NCI-H82 treated with DMSO at 0.1 percent for 48 hours (cell line): ENCODE results near the gene MYADML2.

ENCODE experiments used
- DNase-seq: peaks from one replicate; lab custom pipeline; 2025; ENCODE audit not compliant: unreplicated experiment; lab: John Stamatoyannopoulos, UW

MYADML2 gene

DNA sequence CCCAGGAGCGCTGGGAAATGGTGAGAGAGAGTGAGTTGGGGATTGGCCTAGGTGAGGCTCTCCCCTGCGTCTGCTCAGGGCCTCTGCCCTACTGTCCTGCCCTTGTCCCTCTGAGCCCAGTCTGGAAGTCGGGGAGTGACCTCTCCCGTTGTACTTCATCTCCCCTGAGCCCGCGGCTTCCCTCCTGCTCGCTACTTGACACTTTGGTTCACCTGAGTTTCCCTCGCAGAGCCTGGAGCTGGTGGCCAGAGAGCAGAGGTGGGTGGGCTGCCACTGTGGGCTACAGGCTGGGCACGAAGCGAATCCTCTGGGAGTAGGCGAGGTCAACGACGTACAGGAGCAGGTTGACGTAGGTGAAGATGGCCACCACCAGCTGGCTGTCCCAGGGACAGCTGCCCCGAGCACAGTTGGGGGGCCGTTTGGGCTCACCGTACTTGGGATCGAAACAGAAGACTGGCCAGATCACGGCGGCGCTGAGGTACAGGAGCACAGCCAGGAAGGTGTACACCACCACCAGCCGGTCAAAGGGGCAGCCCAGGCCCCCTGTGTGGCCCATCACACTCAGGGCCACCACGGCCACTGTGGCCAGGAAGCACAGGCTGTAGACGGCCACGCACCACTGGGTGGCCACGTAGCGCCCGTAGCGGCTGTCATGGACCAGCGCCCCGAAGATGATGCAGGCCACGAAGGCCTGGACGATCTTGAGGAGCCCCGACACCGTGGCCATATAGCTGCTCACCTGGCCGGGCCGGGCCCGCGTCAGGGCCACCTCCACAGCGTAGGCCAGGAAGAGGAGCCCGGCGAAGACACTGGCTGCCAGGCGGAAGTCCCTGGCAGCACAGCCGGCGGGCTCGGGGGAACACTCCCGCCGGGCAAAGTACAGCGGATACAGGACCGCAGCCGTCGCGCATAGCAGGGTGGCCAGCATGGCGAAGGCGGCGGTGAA, 6.2 kb downstream of the MYADML2 start:
- no peak for DNase-seq

DNA sequence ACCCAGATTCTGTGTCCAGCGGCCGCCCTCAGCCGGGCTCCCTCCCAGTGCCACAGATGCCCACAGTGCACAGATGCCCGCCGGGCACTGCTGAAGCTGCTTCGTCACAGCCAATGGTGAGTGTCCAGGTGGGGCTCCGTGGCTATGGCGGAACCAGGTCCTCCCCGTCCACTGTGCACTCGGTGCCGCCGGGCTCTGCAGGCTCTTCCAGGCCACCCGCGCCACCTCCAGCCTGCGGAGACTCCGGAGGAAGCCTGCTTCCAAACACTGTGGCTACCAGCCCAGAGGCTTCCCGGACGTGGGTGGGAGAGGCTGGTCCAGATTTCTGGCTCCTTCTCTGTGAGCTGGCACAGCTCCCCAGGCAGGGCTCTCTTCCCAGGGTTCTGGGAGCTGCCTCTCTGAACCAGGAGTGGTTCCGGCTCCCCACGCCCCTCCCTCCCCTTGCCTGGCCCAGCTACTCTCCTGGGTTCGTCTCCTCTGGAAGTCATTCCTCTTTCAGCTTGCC, 7.1 kb downstream of the MYADML2 start:
- DNase-seq = no peak

DNA sequence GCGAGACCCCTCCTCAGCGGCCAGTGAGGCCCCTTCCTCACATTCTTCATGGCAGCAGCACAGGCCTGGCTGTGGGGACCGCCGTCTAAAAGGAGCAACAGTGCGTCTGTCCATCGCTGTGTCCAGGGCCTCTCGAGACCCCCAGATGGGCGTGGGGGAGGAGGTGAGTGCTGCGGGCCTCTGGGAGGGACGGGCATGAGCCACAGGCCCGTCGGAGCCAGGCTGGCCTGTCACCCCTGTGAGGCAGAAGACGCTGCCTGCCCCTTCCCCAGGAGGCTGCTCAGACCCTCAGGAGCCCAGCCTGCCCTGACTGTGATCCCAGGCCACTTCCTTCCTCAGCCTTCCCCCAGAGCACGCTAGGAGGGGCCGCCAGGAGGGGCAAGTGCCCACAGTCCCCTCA, 7.8 kb downstream of the MYADML2 start:
- no peak for DNase-seq

DNA sequence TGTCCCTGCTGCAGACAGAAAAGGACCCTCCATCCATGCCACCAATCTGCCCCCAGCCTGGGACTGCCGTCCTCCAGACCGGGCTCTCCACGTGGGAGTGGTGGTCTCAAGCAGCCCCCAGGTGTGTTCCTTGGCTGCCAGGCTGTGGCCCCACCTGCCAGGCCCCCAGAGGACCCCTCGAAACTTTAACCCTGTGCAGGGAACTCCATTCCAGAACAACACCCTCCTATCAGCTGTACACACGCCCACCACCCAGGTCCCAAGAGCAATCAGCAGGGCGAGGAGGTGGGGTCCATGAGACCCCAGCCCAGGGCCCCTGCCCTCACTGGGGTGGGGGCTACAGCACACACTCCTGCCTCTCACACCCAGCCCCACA, 11.3 kb downstream of the MYADML2 start:
- DNase-seq = no peak

DNA sequence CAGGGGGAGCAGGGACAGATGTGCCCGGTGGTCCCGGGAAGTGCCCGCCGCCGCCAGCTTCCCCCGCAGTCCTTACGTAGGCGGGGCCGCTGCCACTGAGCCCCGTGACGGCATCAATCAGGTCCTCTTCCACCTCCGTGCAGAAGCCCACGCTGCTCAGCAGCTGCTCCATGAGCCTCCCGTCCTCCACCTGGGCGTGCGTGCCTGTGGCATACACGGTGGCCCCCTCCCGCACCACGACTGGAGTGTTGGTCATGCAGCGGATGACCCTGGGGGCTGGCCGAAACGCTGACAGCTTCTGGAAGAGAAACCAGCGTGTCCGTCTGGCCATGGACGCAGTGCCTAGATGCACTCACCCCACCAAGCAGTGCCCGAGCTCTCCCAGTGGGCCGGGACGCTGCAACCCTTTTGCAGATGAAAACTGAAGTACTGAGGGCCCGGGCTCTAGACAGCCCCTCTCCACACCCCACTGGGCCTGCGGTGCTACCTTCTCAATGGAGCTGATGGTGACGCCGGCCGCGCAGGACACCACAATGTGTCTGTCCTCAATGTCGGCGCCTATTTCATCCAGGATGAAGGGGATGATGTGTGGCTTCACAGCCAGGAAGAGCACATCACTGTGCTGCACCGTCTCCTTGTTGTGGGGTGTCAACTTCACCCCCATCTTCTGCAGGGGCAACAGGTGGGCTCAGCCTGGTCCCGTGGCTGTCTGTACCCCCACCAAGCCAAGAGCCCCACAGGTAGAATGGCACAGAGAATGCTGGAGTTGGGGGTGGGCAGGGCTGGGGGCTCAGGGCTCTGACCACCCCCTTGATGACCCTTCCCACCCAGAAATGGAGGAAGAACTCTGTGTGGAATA, 12.0 kb downstream of the MYADML2 start:
- DNase-seq = no peak

DNA sequence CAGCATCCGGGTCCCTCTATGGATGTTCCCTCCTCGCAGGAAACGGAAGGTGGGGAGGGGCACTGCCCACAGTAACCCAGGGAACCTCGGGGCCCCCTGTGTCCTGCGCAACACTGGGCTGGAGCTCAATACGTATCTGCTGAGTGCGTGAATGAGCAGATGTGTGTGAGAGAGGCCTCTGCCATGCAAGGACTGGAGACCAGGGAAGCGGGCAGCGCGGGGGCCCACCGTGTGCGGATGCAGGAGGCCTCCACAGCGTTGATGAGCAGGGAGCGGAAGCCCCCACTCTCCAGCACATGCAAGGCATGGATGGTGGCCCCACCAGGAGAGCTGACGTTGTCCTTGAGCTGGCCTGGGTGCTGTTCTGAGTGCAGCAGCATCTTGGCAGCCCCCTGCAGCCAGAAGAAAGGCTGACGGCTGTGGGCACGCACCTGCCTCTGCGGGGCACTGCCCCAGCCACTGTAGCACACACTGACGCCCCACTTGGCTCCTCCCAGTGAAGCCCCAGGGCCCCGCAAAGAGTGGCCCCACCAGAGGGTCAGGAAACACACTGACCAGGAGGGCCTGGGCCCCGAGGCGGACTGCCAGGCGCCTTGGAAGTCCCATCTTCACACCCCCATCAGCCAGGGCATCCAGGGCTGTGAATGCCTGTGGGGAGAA, 12.8 kb downstream of the MYADML2 start:
- no peak for DNase-seq

DNA sequence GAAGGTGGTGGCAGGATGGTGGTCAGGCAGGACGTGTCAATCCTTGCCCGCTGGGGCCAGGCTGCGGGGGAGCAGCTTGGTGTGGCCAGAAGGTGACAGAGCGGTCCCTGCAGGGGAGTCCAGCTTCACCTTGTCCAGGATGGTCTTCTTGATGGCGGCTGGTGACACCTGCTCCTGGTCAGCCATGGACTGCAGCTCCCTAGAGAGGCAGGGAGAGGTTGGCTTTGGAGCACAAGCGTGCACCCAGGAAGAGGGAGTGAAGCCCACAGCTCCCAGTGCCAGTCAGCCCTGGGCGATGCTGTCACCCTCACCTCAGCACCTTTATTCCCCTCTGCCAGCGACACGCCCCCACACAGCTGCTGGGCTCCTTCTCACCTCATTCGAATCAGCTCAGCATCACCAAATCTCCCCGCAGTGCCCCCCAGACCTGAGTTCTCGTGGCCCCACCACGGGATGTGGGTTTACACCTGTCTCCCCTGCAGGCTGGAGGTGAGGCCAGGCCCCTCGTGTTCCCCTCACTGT, 13.8 kb downstream of the MYADML2 start:
- no peak for DNase-seq

DNA sequence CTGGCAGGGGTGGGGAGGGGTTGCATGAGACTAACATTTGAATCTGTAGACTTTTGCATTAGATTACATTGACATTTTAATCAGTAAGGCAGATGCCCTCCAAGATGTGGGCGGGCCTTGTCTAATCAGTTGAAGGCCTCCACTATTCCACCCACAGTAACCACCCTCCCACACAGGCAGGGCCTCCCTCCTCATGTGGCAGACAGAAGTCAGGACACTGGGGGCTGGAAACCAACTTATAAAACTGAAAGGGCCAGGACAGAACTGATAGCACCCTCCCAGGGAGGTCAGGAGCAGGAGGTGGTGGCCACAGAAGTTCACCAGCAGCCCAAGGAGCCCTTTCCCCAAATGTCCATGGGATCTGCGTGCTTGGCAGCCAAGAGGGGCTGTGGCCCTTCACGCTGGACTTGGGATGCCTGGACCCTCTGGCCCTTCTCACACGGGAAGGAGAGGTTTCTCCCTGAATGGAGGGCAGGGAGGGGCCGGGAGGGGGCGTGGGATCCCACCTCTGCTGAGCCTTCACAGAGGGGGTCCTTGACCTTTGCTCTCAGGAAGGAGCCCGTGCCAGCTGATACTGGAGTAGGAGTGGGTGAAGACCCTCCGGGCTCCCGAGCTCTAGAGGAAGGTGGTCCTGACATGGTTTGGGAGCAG, 14.6 kb downstream of the MYADML2 start:
- DNase-seq = no peak

DNA sequence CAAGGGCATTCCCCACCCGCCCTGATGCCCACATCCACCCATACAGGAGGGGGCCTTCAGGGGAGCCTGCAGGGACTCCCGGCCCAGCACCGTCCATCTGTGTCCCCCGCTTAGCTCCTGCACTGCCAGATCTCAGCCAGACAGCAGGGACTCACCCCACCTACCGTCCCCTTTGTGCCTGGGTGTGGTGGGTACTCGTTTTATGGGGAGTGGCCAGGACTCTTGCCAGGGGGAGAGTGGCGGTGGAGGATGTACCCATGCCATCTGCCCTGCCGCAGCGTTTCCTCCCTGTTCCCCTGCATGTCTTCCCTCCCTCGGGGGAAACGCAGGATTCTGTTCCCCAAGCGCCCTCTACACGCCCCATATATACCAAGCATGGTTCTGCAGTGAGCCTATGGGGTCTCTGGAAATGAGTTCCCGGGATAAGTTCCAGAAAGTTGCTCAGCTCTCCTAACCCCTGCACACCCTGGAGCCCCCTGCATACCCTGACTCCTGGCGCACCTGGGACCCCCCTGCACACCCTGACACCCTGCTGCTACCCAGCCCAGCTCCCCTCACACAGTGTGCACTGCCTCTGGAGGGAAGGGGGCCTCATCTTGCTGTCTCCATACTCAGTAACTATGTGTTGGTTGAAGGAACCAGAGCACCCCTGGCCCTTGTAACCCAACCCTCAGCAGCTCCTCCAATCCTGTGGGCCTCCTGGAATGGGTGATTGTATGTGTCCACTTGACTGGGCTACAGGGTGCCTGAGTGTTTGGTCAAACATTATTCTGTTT, 15.3 kb downstream of the MYADML2 start:
- no peak for DNase-seq

DNA sequence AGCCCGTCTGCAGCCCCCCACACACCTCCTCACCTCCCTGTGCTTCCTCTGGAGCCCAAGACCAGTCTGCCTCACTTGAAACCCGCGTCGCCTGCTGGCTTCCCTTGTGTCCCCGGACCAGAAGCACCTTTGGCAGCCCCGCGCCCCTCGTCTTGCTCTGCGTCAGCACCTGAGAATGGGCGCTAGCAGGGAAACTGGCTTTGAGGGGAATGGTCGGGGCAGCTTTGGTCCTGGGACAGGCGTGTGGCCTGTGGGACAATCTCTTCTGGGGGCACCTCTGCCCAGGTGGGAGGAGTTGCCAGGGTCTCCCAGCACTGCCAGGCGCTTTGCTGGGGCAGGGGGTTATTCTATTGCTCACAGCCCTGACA, 15.9 kb downstream of the MYADML2 start:
- no peak for DNase-seq

DNA sequence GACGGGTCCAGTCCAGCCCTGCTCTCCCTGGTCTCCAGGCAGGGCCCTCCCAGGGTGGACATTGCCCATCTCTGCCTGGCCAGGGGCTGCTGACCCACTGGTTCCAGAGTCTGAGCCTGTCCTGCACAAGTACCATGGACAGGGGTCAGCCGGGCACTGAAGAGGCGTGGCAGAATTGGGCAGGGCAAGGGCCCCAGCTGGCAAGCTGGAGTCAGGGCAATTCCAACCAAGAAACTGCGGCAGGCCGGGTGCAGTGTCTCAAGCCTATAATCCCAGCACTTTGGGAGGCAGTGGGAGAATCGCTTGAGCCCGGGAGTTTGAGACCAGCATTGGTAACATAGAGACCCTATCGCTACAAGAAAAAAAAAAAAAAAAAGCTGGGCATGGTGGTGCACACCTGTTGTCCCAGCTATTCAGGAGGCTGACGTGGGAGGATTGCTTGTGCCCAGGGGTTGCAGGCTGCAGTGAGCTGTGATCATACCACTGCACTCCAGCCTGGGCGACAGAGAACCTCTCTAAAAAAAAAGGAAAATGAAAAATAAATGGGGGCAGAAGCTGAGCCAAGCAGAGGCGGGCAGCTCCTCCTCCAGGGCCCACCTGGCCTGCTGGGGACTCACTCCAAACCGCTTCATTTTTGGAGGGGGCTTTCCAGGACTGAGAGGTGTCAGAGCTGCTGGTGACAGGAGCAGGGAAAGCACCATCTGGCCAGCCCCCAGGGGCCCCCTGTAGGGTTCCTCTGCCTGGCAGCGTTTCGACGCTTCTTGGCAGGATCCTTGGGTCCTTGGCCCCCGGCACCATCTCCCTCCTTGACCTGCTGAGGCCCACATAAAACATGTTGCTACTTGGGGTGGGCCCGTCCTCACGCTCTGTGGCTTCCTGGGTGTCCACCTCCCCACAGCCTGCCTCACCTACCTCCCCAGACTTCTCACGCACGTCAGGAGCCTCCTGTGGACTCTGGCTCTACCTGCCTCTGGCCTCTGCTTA, 16.6 kb downstream of the MYADML2 start:
- no peak for DNase-seq

DNA sequence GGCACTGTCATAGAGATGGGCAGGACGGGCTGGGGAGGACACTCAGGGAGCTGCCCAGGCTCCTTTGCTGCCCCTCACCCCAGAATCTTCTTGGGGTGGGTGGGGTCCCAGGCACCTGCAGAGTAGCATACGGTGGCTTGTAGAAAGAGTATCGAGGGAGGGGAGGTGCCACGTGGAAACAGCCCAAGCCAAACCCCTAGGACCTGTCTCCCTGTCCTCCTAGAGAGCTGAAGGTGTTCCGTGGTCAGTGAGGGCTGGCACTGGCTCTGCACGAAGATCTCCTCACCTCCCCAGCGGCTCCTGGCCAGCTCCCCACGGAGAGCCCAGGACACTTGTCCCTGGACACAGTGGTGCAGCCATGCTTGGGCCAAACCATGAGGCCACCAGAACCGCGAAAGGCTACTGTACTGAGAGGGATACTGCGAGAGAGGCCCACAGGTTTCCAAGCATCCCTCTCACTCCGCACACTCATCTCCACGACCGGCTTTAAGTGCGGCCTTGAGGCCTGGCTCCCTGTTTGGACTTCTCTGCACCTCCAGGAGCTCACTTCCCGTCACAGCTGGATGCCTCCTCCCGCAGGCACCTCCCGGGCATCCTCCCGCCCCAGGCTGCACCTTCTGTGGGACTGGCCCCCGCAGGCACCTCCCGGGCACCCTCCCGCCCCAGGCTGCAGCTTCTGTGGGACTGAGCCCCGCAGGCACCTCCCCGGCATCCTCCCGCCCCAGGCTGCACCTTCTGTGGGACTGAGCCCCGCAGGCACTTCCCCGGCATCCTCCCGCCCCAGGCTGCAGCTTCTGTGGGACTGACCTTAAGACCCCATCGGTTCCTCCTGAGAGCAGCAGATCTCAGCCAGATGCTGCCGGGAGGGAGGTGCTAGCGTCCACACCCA, 17.5 kb downstream of the MYADML2 start:
- no peak for DNase-seq

DNA sequence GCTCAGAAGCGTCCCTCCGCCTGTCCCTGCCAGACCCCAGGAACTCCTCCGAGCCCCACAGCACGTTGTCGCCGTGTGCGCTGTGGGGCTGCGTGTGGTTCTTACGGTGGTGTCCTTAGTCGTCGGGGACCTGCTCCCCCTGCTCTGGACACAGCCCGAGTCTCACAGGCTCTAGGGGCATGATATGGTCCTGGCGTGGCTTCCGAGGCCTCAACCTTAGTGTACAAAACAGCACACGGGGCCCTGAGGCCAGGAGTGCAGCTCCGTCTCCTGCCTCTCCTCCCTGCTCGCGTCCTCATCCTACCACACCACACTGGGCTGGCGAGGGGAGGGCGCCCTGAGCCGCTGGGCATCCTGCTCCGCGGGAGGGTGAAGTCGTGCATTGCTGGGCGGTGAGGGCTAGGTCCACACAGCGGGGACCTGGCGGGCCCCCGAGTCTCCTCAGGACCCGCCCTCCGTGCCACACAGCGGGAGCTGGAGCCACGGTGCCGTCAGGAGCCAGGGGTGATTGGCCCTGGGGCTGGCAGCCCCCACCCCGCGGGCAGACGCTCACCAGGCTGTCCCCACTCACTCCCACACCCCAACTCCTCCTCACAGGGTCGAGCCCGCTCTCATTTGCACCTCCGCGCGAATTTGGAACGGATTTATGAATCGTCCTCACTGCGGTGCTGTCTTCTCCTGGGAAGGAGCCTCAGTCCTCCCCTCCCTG, 18.3 kb downstream of the MYADML2 start:
- DNase-seq = no peak

DNA sequence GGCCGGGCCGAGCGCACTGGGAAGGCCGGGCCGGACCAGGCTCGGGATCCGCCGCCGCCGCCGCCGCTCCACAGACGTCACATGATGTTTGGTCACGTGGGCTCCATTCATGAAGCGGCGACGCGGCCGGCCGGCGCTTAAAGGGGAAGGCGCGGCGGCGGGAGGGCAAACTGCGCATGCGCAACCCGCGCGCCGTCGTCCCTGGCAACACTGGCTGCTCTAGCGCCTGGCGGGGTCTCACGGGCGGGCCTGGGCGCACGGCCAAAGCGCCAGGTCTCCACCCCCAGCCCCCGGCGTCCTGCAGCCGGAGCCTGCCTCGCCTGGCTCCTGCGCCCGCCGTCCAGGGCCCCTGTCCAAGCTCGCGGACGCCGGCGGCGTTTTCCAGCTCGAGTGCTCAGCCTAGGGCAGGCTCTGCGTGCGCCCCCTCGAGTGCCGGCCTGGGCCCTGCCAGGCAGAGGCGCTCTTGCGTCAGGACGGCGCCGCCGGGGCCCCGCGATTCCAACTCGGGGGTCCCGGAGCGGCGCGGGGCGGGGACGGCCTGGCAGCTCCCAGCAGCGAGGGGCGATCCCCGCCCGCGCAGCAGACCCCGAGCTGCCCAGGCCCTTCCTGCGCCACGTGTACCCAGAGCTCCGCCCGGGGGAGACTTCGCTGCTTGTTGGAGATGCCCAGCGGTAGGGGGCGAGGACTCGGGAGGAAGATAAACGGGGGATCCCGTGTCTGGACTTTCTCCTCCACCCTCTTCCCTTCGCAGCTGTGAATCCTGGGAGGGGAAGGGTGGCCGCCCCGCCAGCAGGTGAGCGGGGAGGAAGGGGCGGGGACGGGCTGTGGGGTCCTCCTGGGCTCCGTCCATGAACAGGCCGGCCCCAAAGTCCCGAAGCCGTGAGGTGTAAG, 19.1 kb downstream of the MYADML2 start, which contains the start of gene MAFG:
Gene MAFG (minus strand): TSS at position 83 of the 891 bp plus-strand sequence. CDS start 4,550 bp downstream, outside the sequence.
- peak; percentile 85 for DNase-seq

DNA sequence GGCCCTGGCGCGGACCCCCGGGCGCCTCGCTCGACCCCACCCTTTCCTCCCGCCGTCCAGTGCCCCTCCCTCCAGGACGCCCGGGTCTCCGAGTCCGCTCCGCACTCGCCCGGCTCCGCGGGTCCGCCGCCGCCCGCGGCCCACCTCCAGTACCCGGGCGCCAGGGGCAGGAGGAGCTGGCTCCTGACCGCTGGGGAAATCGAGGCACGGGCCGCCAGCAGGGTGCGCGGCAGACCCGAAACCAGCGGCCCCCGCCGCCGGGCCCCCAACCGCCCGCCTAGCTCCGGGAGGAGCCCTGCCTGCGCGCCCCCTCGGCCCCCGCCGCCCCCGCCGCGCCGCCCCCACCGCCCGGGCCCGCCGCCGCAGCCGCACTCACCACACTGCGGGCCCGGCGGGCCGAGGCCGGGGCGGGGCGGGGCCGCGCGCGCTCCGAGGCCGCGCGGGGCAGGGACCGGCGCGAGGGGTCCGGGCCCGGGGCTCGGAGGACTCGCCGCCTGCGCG, 19.8 kb downstream of the MYADML2 start:
- DNase-seq = no peak
